Retinal pigment epithelial cell (primary cell): ENCODE measurements around the gene NOTCH3.

ENCODE experiments used
- DNase-seq: peaks from one replicate; pipeline ENCODE4 v3.0.0-alpha.2; 2010; ENCODE audit warnings: low read depth
- H3K4me3 ChIP-seq: 2 replicates; pipeline ENCODE4 v1.5.1; 2011; ENCODE audit warnings: mild to moderate bottlenecking, low read length, control low read depth, moderate library complexity
- TF ChIP-seq, protein P1 (sequence below): conservative IDR thresholded peaks from 2 replicates; pipeline ENCODE4 v1.5.1; 2011; ENCODE audit warnings: low read depth, low read length, control low read depth, inconsistent platforms

NOTCH3 gene

DNA sequence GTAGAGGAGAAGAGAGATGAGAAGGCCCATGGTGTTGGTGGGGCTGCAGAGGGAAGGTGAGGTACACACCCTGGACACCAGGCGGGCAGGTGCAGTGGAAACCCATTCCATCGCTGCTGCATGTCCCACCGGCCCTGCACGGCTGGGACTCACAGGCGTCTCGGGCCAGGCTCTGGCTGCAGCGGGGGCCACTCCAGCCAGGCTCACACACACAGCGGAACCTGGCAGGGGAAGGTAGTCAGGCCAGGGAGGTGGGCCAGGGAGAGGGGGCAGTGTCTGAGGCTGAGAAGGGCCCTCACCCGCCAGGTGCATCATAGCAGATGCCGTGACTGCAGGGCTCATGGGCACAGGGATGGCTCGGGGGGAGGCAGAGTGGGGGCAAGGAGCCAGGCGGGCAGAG is 15.6 kb downstream of the NOTCH3 start:
- no peak for DNase-seq
- TF ChIP-seq, protein P1, sequence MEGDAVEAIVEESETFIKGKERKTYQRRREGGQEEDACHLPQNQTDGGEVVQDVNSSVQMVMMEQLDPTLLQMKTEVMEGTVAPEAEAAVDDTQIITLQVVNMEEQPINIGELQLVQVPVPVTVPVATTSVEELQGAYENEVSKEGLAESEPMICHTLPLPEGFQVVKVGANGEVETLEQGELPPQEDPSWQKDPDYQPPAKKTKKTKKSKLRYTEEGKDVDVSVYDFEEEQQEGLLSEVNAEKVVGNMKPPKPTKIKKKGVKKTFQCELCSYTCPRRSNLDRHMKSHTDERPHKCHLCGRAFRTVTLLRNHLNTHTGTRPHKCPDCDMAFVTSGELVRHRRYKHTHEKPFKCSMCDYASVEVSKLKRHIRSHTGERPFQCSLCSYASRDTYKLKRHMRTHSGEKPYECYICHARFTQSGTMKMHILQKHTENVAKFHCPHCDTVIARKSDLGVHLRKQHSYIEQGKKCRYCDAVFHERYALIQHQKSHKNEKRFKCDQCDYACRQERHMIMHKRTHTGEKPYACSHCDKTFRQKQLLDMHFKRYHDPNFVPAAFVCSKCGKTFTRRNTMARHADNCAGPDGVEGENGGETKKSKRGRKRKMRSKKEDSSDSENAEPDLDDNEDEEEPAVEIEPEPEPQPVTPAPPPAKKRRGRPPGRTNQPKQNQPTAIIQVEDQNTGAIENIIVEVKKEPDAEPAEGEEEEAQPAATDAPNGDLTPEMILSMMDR = no peak
- no peak overlapping the region for H3K4me3 ChIP-seq

DNA sequence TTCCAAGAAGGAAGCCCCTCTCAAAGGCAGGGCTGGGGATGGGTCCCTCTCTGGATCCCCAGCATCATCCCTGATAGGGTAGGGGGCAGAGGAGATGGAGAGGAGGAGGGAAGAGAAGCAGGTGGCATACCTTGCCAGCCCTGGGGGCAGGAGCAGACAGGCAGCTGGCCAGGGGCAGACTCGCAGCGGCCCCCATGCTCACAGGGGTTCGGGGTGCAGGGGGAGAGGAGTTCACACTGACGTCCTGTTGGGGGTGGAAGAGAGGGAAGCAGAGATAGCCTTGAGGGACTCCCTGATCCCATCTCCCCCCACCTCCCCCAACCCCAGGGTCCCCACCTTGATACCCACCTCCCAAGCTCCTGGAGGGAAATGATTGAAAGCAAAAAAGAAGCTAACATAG is 16.0 kb downstream of the NOTCH3 start:
- DNase-seq = no peak
- TF ChIP-seq, protein P1 = no peak

DNA sequence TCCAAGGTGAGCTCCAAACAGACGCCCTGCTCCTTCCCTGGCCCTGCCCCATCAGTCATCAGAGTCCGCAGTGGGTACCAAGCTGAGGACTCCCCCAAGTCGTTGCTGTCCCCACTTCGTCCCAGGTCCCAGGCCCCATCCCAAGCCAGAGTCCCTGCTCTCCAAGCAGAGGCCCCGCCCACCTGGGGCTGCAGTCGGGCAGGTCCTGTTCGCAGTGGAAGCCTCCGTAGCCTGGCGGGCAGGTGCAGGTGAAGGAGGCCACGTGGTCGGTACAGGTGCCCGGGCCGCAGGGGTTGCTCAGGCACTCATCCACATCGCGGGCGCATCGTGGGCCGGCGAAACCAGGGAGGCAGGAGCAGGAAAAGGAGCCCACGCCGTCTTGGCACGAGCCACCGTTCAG is 19.4 kb downstream of the NOTCH3 start:
- DNase-seq = no peak
- H3K4me3 ChIP-seq = no peak overlapping the region
- TF ChIP-seq, protein P1 = no peak

More for the DNA sequence above, 16.0 kb downstream of the NOTCH3 start:
- H3K4me3 ChIP-seq = no peak overlapping the region

DNA sequence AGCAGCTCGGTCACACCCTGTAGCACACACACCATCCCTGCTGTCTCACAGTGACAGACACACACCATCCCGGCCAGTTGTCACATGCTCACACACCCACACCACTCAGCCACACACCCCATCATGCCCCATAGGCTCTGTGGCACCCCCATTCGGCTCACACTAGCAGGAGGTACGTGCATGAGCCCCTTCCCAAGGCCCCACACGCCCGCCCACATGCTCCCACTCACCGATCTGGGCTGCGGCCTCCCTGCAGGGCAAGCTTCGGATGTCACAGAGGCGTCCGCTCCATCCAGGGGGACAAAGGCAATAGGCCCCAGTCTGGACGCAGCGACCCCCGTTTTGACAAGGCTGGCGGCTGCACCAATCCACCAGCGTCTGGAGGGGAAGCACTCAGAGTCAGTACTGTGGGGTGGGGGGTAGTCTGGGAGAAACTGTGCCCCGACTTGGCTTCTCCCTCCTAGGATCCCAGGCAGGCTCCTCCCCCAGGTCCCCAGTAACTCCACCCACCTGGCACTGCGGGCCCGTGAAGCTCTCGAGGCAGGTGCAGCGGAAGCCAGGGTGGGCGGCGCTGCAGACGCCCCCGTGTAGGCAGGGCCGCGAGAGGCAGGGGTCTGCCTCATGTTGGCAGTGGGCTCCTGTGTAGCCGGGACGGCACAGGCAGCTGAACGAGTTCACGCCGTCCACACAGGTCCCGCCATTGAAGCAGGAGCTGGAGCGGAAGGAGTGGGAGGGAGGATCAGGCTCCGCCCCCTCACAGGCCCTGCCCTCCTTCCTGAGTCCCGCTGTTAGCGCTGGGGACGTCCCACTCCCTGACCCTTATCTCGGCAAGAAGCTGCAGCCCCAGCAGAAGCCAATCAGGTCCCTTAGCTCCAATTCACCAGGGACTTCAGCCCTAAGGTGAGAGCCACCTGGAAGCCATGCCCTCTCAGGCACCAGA is 20.1 kb downstream of the NOTCH3 start:
- H3K4me3 ChIP-seq = no peak overlapping the region
- DNase-seq = no peak
- TF ChIP-seq, protein P1 = no peak

DNA sequence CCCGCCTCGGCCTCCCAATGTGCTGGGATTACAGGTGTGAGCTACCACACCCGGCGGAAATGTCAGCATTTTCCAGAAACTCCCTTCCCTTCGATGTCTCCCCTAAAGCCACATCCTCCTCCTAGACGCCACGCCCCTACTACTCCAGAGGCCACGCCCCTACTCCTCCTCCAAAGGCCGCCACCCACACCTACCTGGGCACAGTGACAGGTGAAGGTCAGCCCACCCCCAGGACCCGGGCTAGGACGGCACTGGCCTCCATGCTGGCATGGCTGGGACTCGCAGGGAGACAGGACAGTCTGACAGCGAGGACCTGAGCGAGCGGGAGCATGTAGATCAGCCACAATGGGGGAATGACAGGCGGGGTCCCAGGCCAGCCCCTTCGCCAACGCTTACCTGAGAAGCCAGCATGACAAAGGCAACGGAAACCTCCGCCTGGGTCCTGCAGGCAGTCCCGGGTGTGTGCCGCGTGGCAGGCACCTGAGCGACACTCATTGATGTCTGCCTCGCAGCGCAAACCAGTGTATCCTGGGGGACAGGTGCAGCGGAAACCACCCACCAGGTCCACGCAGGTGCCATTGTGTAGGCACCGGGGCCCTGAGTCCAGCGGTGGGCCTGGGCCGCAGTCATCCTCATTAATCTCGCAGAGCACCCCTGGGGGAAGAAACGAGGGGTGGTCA is 22.0 kb downstream of the NOTCH3 start:
- TF ChIP-seq, protein P1 = no peak
- DNase-seq = no peak
- no peak overlapping the region for H3K4me3 ChIP-seq

DNA sequence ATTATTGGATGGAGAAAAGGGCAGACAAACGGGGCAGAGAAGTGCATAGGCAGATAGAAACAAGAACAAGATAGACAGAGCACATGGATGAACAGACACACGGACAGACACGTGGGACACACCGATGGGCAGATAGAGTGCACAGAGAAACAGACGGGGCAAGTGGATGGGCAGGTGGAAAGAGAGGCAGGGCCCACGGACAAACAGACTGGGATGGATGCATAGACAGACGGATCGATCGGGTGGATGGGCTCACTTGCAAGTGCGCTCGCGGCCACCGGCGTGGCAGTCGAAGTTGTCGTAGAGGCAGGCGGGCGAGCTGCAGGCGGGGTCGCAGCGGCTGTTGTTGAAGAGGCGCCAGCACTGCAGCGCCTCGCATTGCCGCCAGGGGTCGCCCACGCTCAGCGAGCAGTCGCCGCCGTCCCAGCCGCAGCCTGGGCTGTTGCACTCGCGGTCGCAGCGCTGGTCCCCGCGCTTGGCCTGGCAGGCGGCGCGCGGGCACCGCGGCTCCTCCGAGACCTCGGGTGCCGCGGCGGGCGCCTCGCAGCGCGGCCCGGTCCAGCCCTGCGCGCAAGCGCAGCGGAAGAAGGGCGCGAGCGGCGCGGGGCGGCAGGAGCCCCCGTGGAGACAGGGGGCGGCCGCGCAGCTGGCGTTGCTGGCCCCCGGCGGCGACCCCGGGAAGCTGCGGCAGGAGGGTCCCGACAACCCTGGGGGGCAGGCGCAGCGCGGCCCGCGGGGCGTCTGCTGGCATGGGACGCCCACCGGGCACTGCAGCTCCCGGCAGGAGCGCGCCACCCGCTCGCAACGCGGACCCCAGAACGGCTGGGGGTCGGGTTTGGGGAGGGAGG is 23.3 kb downstream of the NOTCH3 start:
- peak; percentile 28 for DNase-seq
- no peak overlapping the region for H3K4me3 ChIP-seq

More for the DNA sequence above, 23.3 kb downstream of the NOTCH3 start:
- TF ChIP-seq, protein P1 = peak; percentile 79
